Measurements from ENCODE around the gene KLHL21. TPM values are rescaled to one million over a fixed set of nuclear protein-coding genes. Genes with fewer than 3 reads are reported as not detected.

Gene KLHL21
- total RNA-seq, 1 donor from 2014 or later = 18.8 TPM

- TF ChIP-seq, protein P1, sequence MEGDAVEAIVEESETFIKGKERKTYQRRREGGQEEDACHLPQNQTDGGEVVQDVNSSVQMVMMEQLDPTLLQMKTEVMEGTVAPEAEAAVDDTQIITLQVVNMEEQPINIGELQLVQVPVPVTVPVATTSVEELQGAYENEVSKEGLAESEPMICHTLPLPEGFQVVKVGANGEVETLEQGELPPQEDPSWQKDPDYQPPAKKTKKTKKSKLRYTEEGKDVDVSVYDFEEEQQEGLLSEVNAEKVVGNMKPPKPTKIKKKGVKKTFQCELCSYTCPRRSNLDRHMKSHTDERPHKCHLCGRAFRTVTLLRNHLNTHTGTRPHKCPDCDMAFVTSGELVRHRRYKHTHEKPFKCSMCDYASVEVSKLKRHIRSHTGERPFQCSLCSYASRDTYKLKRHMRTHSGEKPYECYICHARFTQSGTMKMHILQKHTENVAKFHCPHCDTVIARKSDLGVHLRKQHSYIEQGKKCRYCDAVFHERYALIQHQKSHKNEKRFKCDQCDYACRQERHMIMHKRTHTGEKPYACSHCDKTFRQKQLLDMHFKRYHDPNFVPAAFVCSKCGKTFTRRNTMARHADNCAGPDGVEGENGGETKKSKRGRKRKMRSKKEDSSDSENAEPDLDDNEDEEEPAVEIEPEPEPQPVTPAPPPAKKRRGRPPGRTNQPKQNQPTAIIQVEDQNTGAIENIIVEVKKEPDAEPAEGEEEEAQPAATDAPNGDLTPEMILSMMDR (conservative IDR thresholded peaks at IDR 0.05) = peak; percentile 55
- no peaks in the 10 kb centered on the region for H3K9me3 Mint-ChIP-seq
- H3K27me3 Mint-ChIP-seq (ENCODE audit: low read depth) = no peaks in the 10 kb centered on the region
- peaks cover 13% of the 10 kb centered on the region for H3K36me3 Mint-ChIP-seq (ENCODE audit: low read depth)
- H3K27ac Mint-ChIP-seq (ENCODE audit: unreplicated experiment) = no peak overlapping the region
- no peaks in the 10 kb centered on the region for H3K4me1 Mint-ChIP-seq
- DNase-seq (ENCODE audit: low read depth, low spot score) = peak; percentile 42
- no peak overlapping the region for H3K4me3 Mint-ChIP-seq
These were observed 31.8 kb upstream of the KLHL21 start for GRCh38 chr1:6634371-6635052.

DNA sequence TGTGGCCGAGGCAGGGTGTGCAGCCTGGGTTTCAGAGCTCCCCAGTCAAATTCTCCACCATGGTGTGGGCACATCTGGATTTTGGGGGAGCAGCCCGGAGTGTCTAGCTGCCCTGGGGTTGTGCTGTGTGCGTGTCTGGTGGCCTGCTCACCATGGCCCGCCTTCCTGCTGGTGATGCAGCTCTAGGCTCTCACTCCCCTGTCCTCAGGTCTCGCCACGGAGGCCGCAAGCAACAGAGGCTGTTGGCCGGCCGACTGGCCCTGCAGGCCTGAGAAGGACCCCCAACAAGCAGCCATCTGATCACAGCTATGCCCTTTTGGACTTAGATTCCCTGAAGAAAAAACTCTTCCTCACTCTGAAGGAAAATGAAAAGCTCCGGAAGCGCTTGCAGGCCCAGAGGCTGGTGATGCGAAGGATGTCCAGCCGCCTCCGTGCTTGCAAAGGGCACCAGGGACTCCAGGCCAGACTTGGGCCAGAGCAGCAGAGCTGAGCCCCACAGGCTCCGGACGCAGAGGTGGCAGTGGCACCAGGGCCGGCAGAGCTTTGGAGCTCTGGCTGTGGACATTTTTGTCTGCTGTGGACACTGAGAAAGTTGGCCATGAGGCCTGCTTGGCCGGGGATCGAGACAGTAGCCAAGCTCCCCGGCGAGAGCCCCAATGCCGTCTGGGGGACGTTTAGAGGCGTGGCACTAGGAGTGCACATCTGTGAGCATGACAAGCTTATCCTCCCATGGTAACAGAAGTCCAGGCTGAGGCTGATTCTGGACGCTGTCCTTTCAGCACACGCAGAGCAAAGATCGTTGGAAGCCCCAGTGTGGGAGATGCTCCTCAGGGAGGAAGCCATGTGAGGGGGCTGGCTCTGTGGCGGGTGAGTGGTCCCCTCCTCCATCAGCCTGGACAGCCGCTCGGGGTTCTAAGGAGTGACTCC lies 30.2 kb upstream of the KLHL21 start:
- no peak for DNase-seq (ENCODE audit: low read depth, low spot score)
- Mint-ChIP-seq H3K27ac (ENCODE audit: unreplicated experiment) (no peak overlapping the region), H3K4me1 (no peaks in the 10 kb centered on the region), H3K27me3 (ENCODE audit: low read depth) (no peaks in the 10 kb centered on the region), H3K9me3 (no peaks in the 10 kb centered on the region), H3K4me3 (peak overlapping the region; percentile 31), H3K36me3 (ENCODE audit: low read depth) (peaks cover 14% of the 10 kb centered on the region)
- TF ChIP-seq, protein P1 (conservative IDR thresholded peaks at IDR 0.05) = no peak

- peaks cover 14% of the 10 kb centered on the region for H3K4me1 Mint-ChIP-seq
- H3K27ac Mint-ChIP-seq (ENCODE audit: unreplicated experiment) = no peak overlapping the region
- no peaks in the 10 kb centered on the region for H3K9me3 Mint-ChIP-seq
- TF ChIP-seq, protein P1 (conservative IDR thresholded peaks at IDR 0.05) = no peak
- peaks cover 17% of the 10 kb centered on the region for H3K36me3 Mint-ChIP-seq (ENCODE audit: low read depth)
- no peak overlapping the region for H3K4me3 Mint-ChIP-seq
- H3K27me3 Mint-ChIP-seq (ENCODE audit: low read depth) = no peaks in the 10 kb centered on the region
- DNase-seq (ENCODE audit: low read depth, low spot score) = no peak
These were observed 28.4 kb upstream of the KLHL21 start for GRCh38 chr1:6631058-6631457.

DNA sequence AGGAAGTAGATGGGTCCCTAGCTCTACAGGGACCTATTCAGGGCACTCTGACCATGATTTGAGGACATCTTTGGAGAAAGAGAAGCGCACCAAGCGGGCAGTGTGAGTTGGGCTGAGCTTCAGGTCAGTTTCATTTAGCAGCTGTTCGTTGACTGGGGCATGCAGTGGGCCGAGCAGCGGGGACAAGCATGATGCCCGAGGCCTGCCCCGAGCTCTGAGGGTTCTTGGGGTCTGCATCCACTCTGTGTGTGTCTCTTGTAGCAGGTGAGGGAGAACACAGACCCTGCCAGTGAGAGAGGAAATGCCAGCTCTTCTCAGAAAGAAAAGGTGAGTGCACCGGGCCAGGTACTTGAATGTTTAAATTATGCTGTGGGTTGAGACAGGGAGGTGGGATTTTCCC lies 27.4 kb upstream of the KLHL21 start:
- H3K36me3 Mint-ChIP-seq (ENCODE audit: low read depth) = peaks cover 17% of the 10 kb centered on the region
- H3K27me3 Mint-ChIP-seq (ENCODE audit: low read depth) = no peaks in the 10 kb centered on the region

GRCh38 chr1:6628971-6629479 lies 26.4 kb upstream of the KLHL21 start:
- no peak overlapping the region for H3K4me3 Mint-ChIP-seq
- H3K36me3 Mint-ChIP-seq (ENCODE audit: low read depth) = peaks cover 13% of the 10 kb centered on the region
- no peaks in the 10 kb centered on the region for H3K27me3 Mint-ChIP-seq (ENCODE audit: low read depth)
- no peak overlapping the region for H3K27ac Mint-ChIP-seq (ENCODE audit: unreplicated experiment)
- peaks cover 26% of the 10 kb centered on the region for H3K4me1 Mint-ChIP-seq
- H3K9me3 Mint-ChIP-seq = no peaks in the 10 kb centered on the region
- TF ChIP-seq, protein P1 (conservative IDR thresholded peaks at IDR 0.05) = no peak
- no peak for DNase-seq (ENCODE audit: low read depth, low spot score)

More for the DNA sequence above, 27.4 kb upstream of the KLHL21 start:
- TF ChIP-seq, protein P1 (conservative IDR thresholded peaks at IDR 0.05) = no peak
- no peaks in the 10 kb centered on the region for H3K9me3 Mint-ChIP-seq
- H3K4me3 Mint-ChIP-seq = peak overlapping the region; percentile 58
- no peak overlapping the region for H3K27ac Mint-ChIP-seq (ENCODE audit: unreplicated experiment)
- peaks cover 19% of the 10 kb centered on the region for H3K4me1 Mint-ChIP-seq
- DNase-seq (ENCODE audit: low read depth, low spot score) = no peak

Data from neural crest cell (in vitro differentiated cells).